H1 (cell line): ENCODE results near the gene CCDC40.

ENCODE experiments used
- CTCF ChIP-seq, 3 experiments: IDR thresholded peaks; 1 replicate in 2 of 3; 2 replicates in 1 of 3; pipeline versions ENCODE4 v1.5.1 to v1.6.1; 2011; ENCODE audit warnings: low read length in 3 of 3, mild to moderate bottlenecking in 3 of 3, inconsistent platforms in 2 of 3, low read depth in 1 of 3, moderate library complexity in 1 of 3; ENCODE audit not compliant: insufficient read depth in 1 of 3; ENCODE audit errors: control extremely low read depth in 1 of 3
- RNF2 ChIP-seq: fragments of 200-900, 300-1000 bp; sonication (generic); IDR thresholded peaks from 2 replicates; pipeline ENCODE4 v1.7.1; 2016; ENCODE audit warnings: borderline replicate concordance, low read depth, mild to moderate bottlenecking, antibody characterized with exemption, low read length; ENCODE audit not compliant: poor library complexity, severe bottlenecking; ENCODE audit errors: missing control alignments

DNA sequence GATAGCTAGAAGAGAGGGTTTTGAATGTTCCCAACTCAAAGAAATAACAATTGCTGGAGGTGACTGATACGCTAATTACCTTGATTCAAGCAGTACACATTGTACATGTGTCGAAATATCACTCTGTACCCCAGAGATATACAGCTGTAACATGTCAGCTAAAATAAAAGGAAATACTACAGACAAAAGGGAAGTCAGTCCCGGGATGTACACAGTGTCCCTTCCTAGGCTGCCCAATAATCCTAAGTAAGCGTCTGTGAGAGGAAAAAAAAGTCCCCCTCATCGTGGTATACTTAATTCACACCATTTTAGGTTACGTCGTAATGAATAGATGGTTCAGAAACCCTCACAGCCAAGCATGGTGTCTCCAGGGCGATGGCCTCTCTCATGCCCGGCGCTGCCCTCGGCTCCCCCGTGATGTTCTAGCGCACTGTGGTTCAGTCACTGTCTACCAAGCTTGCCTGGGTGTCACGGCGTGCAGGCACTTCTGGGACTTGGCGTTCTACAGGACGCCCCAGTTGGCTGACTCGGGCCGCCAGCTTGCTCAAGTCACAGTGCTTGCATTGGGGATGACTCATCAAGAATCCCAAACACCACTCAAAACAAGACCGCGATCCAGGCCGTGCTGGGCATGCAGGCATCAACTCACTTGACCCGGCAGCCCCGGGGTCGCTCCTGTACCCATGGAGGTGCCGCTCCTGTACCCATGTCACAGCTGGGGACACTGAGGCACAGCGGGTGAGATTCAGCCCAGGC is 27.6 kb downstream of the CCDC40 start:
- no peak for TF ChIP-seq CTCF (IDR thresholded peaks at IDR 0.05; ENCODE audit: control extremely low read depth in 1 of 3, insufficient read depth in 1 of 3, low read depth in 1 of 3, low read length in 3 of 3)
- TF ChIP-seq RNF2, result no peak
